GM23248 (cell line): Measurements from ENCODE around the gene PLEKHA3. TPM values are rescaled to one million over a fixed set of nuclear protein-coding genes. Genes with fewer than 3 reads are reported as not detected.

Experiments
- DNase-seq: peaks from one replicate; pipeline ENCODE4 v3.0.0-alpha.2; 2015
- H2AFZ ChIP-seq: fragments of 200-600 bp; sonication (generic); 2 replicates; pipeline ENCODE4 v1.6.1; 2016; ENCODE audit warnings: antibody characterized with exemption
- H3F3A ChIP-seq: fragments of 200-600 bp; sonication (generic); 2 replicates; pipeline ENCODE4 v1.6.1; 2016; ENCODE audit warnings: mild to moderate bottlenecking, antibody characterized with exemption, mixed run types; ENCODE audit not compliant: insufficient read depth
- H3K27ac ChIP-seq: fragments of 200-600 bp; sonication (generic); 2 replicates; pipeline ENCODE4 v1.5.1; 2016; ENCODE audit warnings: mild to moderate bottlenecking
- H3K27me3 ChIP-seq: fragments of 200-600 bp; sonication (generic); replicated peaks from 2 replicates; pipeline ENCODE4 v1.6.1; 2016; ENCODE audit warnings: mild to moderate bottlenecking; ENCODE audit not compliant: insufficient read depth
- H3K36me3 ChIP-seq: fragments of 200-600 bp; sonication (generic); 2 replicates; pipeline ENCODE4 v1.6.1; 2016; ENCODE audit warnings: low read depth, mild to moderate bottlenecking
- H3K4me1 ChIP-seq: fragments of 200-600 bp; sonication (generic); 2 replicates; pipeline ENCODE4 v1.6.1; 2016; ENCODE audit warnings: mild to moderate bottlenecking; ENCODE audit not compliant: insufficient read depth
- H3K4me2 ChIP-seq: fragments of 200-600 bp; sonication (generic); one replicate; pipeline ENCODE4 v1.6.1; 2016; ENCODE audit warnings: mild to moderate bottlenecking; ENCODE audit not compliant: unreplicated experiment
- H3K4me3 ChIP-seq: fragments of 200-600 bp; sonication (generic); 2 replicates; pipeline ENCODE4 v1.5.1; 2016; ENCODE audit warnings: mild to moderate bottlenecking
- H3K79me2 ChIP-seq: fragments of 200-600 bp; sonication (generic); 2 replicates; pipeline ENCODE4 v1.6.1; 2016; ENCODE audit warnings: mild to moderate bottlenecking; ENCODE audit not compliant: insufficient read depth
- H3K9ac ChIP-seq: fragments of 200-600 bp; sonication (generic); 2 replicates; pipeline ENCODE4 v1.6.1; 2016; ENCODE audit warnings: mild to moderate bottlenecking
- H3K9me2 ChIP-seq: fragments of 200-600 bp; sonication (generic); 2 replicates; pipeline ENCODE4 v1.6.1; 2016; ENCODE audit warnings: mixed run types, mild to moderate bottlenecking, moderate library complexity; ENCODE audit not compliant: insufficient read depth
- H3K9me3 ChIP-seq: fragments of 200-600 bp; sonication (generic); one replicate; pipeline ENCODE4 v1.6.1; 2017; ENCODE audit warnings: low read depth
- H4K20me1 ChIP-seq: fragments of 200-600 bp; sonication (generic); 2 replicates; pipeline ENCODE4 v1.6.0; 2016; ENCODE audit not compliant: insufficient read depth
- EZH2 ChIP-seq: fragments of 200-600 bp; sonication (generic); IDR thresholded peaks from 2 replicates; pipeline ENCODE4 v1.6.1; 2018; ENCODE audit warnings: antibody characterized with exemption, mild to moderate bottlenecking; ENCODE audit not compliant: insufficient read depth, poor library complexity, severe bottlenecking
- EZH2phosphoT487 ChIP-seq: fragments of 200-600 bp; sonication (generic); IDR thresholded peaks from 2 replicates; pipeline ENCODE4 v1.6.1; 2018; ENCODE audit warnings: antibody characterized with exemption, moderate library complexity, mild to moderate bottlenecking, low read depth; ENCODE audit not compliant: insufficient read depth
- WGBS, 2 experiments: methylation state at CpG; one replicate each; pipeline ENCODE4 v1.1.6; 2015 to 2017; ENCODE audit warnings: low lambda C conversion rate in 2 of 2, low coverage in 1 of 2; ENCODE audit errors: missing lambda C conversion rate in 2 of 2; 5-methylcytosine and 5-hydroxymethylcytosine counted together
- in situ Hi-C: fragments of 300-500 bp; cut with MboI; formaldehyde crosslinking; loops from 2 replicates; pipeline ENCODE4 v1.15.0; 2020
- polyA plus RNA-seq: library from polyadenylated mRNA; unstranded; fragments of >200 nt; fragmentation: Nextera tagmentation; extraction: Ambion mirVana; gene quantifications from 2 replicates; pipeline ENCODE4 v1.2.1, GENCODE V29; 2016
- total RNA-seq: library from RNA; depleted of rRNA; stranded (reverse); fragments of >200 nt; shearing (Covaris generic); gene quantifications from 2 replicates; pipeline ENCODE4 v1.2.3, GENCODE V29; 2014

The PLEKHA3 gene
- total and polyA plus RNA-seq, 2 experiments from 2014 or later = 9.4 to 17.9 TPM

- Histone ChIP-seq H3K4me1 (peaks cover 18% of the 10 kb centered on the region), H4K20me1 (no peaks in the 10 kb centered on the region), H3K27me3 (no peaks in the 10 kb centered on the region), H3K79me2 (peaks cover 79% of the 10 kb centered on the region), H2AFZ (no peak overlapping the region), H3K9me3 (no peaks in the 10 kb centered on the region), H3K36me3 (no peaks in the 10 kb centered on the region), H3K9me2 (no peaks in the 10 kb centered on the region), H3K4me3 (no peak overlapping the region), H3F3A (peaks cover 13% of the 10 kb centered on the region; the same call in 1 of the 2 replicates), H3K4me2 (no peak overlapping the region), H3K27ac (no peak overlapping the region), H3K9ac (no peak overlapping the region)
- 88 to 90% methylated on average over 4 of the region's 4 CpGs for WGBS, 2 experiments
- no peak for DNase-seq
- no peak for TF ChIP-seq EZH2
- TF ChIP-seq EZH2phosphoT487 = no peak
- in situ Hi-C loops = no loop called here
Observed at GRCh38 chr2:178526256-178526655, 46.0 kb downstream of the PLEKHA3 start.

- no peak overlapping the region for H3K27ac ChIP-seq
- TF ChIP-seq EZH2phosphoT487 (no peak), EZH2 (no peak)
- peaks cover 92% of the 10 kb centered on the region for H3K79me2 ChIP-seq
- peaks cover 2% of the 10 kb centered on the region; the same call in 1 of the 2 replicates for H3F3A ChIP-seq
- H3K9me2 ChIP-seq = no peaks in the 10 kb centered on the region
- no peaks in the 10 kb centered on the region for H4K20me1 ChIP-seq
- H3K27me3 ChIP-seq = no peaks in the 10 kb centered on the region
- H3K4me3 ChIP-seq = no peak overlapping the region
- WGBS, 2 experiments = 15 to 26% methylated on average over 2 of the region's 2 CpGs
- H3K9me3 ChIP-seq = no peaks in the 10 kb centered on the region
- H3K36me3 ChIP-seq = no peaks in the 10 kb centered on the region
- in situ Hi-C loops = no loop called here
- H2AFZ ChIP-seq = no peak overlapping the region
- no peak overlapping the region for H3K4me2 ChIP-seq
- peaks cover 18% of the 10 kb centered on the region for H3K4me1 ChIP-seq
- no peak for DNase-seq
- no peak overlapping the region for H3K9ac ChIP-seq
Observed at GRCh38 chr2:178527592-178527991, 47.3 kb downstream of the PLEKHA3 start.

GRCh38 chr2:178528647-178529046 lies 48.4 kb downstream of the PLEKHA3 start:
- in situ Hi-C loops = no loop called here
- DNase-seq = no peak
- H3K27ac ChIP-seq = no peak overlapping the region
- H3K36me3 ChIP-seq = no peaks in the 10 kb centered on the region
- no peak overlapping the region for H3K4me3 ChIP-seq
- H3F3A ChIP-seq = no peaks in the 10 kb centered on the region
- H3K9ac ChIP-seq = no peak overlapping the region
- H4K20me1 ChIP-seq = no peaks in the 10 kb centered on the region
- H3K27me3 ChIP-seq = no peaks in the 10 kb centered on the region
- 96 to 97% methylated on average over 5 of the region's 5 CpGs for WGBS, 2 experiments
- no peak overlapping the region for H2AFZ ChIP-seq
- H3K9me2 ChIP-seq = no peaks in the 10 kb centered on the region
- peaks cover 18% of the 10 kb centered on the region for H3K4me1 ChIP-seq
- no peaks in the 10 kb centered on the region for H3K9me3 ChIP-seq
- H3K79me2 ChIP-seq = peaks cover 97% of the 10 kb centered on the region
- no peak overlapping the region for H3K4me2 ChIP-seq
- no peak for TF ChIP-seq EZH2
- TF ChIP-seq EZH2phosphoT487 = no peak

- H3F3A ChIP-seq = no peaks in the 10 kb centered on the region
- peaks cover 18% of the 10 kb centered on the region for H3K4me1 ChIP-seq
- no peaks in the 10 kb centered on the region for H3K27me3 ChIP-seq
- no peak overlapping the region for H3K9ac ChIP-seq
- H3K36me3 ChIP-seq = no peaks in the 10 kb centered on the region; the same call in 1 of the 2 replicates
- 0 out of 2 replicates have a peak, but pooled peaks cover under 1% of the 10 kb centered on the region for H3K9me2 ChIP-seq
- H3K4me3 ChIP-seq = no peak overlapping the region
- H4K20me1 ChIP-seq = no peaks in the 10 kb centered on the region
- 58 to 63% methylated on average over 2 of the region's 2 CpGs for WGBS, 2 experiments
- DNase-seq = peak; percentile 26
- peaks cover 97% of the 10 kb centered on the region for H3K79me2 ChIP-seq
- no peak overlapping the region for H3K4me2 ChIP-seq
- H3K27ac ChIP-seq = no peak overlapping the region
- H2AFZ ChIP-seq = no peak overlapping the region
- TF ChIP-seq EZH2 (no peak), EZH2phosphoT487 (no peak)
- no peaks in the 10 kb centered on the region for H3K9me3 ChIP-seq
- in situ Hi-C loops = no loop called here
Observed at GRCh38 chr2:178529194-178529593, 48.9 kb downstream of the PLEKHA3 start.

GRCh38 chr2:178530131-178530530 lies 49.9 kb downstream of the PLEKHA3 start:
- no peak overlapping the region for H3K27ac ChIP-seq
- peaks cover 15% of the 10 kb centered on the region; the same call in 1 of the 2 replicates for H3K4me1 ChIP-seq
- H3K9me3 ChIP-seq = no peaks in the 10 kb centered on the region
- no peaks in the 10 kb centered on the region for H4K20me1 ChIP-seq
- in situ Hi-C loops = no loop called here
- no peak overlapping the region for H3K4me3 ChIP-seq
- DNase-seq = no peak
- no peaks in the 10 kb centered on the region for H3K27me3 ChIP-seq
- H3K9me2 ChIP-seq = 0 out of 2 replicates have a peak, but pooled peaks cover 5% of the 10 kb centered on the region
- H3K9ac ChIP-seq = no peak overlapping the region
- H3K4me2 ChIP-seq = no peak overlapping the region
- H3K36me3 ChIP-seq = no peaks in the 10 kb centered on the region; the same call in 1 of the 2 replicates
- WGBS, 2 experiments = 90 to 93% methylated on average over 2 of the region's 2 CpGs
- peaks cover 98% of the 10 kb centered on the region for H3K79me2 ChIP-seq
- H2AFZ ChIP-seq = no peak overlapping the region
- TF ChIP-seq EZH2phosphoT487 = no peak
- TF ChIP-seq EZH2 = no peak
- no peaks in the 10 kb centered on the region for H3F3A ChIP-seq
